Skin of body (tissue), 2 donors: ENCODE measurements around the gene TEC. TPM values are rescaled to one million over a fixed set of nuclear protein-coding genes. Genes with fewer than 3 reads are reported as not detected.
"Not testable (repeated sequence)": the region's sequence is repeated elsewhere in the genome, so short reads cannot be mapped to it uniquely, and the experiment has no call there.

Experiments used
- DNase-seq: peaks from one replicate; lab custom pipeline; 2025; lab: John Stamatoyannopoulos, UW
- total RNA-seq: library from RNA; depleted of rRNA; stranded (reverse); fragments of >200 nt; gene quantifications from one replicate; pipeline ENCODE4 v1.2.3, GENCODE V29; 2014

TEC gene
- total RNA-seq, 1 donor from 2014 or later: 5.5 TPM

GRCh38 chr4:48167538-48168263 is 101.9 kb downstream of the TEC start:
- no peak for DNase-seq

- DNase-seq: not testable (repeated sequence)
Measured at GRCh38 chr4:48164561-48164960, 105.1 kb downstream of the TEC start.

DNA sequence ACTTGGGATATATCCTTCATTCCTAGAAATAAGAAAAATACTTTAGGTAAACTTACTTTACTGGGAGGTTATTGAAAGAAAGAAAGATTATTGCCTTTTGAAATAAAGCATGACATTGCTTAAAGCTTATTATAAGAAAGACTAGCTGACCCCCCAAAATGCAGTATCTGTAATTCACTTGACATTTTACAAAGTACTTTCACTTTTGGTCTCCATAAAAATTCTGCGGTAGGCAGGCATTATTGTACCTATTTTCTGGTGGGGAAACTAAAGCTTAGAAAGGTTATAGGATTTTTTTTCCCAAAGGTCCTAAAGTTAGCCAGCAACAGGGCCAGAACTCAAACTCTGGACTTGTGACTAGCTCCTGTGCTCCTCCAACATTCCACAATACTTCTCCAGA is 105.9 kb downstream of the TEC start:
- no peak for DNase-seq

- no peak for DNase-seq
Measured at GRCh38 chr4:48162162-48162561, 107.5 kb downstream of the TEC start.

DNA sequence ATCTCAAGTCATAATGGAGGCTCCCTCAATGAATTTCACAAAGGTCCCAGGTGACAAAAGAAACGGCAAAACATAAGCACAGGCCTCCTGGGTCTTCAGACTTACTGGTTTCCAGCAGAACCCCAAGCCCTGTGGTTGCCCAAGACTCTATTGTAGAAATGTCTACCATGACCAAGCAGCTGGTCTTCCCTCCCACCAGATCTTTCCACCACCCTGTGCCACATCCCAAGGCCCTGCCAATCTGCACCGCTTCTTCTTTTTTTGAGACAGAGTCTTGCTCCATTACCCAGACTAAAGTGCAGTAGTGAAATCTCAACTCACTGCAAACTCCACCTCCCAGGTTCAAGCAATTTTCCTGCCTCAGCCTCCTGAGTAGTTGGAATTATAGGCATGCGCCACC is 112.4 kb downstream of the TEC start:
- DNase-seq: no peak

DNA sequence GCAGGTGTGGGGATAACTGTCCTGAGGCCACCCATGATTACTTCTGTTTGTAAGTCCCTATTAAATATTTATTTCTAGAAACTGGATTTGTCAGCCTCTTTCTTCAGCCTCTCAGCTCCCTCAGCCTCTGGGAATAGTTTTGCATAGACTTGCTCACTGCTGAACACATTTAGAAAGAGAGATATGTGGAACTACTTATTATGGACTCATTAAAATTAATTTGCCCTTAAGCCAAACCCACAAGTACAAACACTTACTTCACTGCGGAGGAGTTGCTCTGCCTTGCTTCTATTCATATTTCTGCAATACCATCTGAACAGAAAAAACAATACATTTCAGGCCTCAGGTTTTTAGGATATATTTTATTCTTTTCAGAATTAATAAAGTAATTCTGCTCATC is 113.2 kb downstream of the TEC start:
- no peak for DNase-seq

DNA sequence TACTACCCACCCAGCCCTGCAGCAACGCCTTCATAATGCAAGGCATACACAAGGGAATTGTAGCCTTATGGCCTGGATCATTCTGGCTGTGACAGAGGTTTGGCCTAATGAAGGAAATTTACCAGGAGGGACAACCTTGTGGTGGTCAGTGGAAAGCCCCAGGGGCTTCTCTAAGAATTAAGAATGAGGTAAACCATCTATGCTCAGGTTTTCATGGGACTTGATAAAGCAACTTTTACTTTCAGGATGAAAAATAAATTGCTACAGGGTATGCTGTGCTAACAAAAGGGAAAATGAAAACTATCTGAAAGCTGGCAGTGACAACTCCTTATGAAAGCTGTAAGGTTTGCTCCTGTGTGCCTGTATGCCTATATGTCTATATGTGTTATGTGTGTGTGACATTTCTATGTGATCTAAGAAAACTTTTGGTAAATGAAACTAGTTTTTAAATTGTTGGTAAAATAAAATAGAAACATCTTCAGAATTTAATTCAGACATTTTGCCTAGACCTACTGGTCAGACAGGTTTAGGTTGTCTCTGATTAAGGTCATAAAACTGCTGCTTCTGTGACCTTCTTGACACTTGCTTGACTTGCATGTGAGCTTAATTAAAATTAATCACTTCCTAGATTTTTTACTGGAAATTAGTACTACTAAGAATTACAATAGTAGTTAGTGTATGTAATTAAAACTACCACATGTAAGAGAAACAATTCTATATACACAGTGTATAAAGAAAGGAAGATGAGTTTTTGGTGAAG is 115.7 kb downstream of the TEC start:
- no peak for DNase-seq

- no peak for DNase-seq
Measured at GRCh38 chr4:48152259-48152658, 117.4 kb downstream of the TEC start.

DNA sequence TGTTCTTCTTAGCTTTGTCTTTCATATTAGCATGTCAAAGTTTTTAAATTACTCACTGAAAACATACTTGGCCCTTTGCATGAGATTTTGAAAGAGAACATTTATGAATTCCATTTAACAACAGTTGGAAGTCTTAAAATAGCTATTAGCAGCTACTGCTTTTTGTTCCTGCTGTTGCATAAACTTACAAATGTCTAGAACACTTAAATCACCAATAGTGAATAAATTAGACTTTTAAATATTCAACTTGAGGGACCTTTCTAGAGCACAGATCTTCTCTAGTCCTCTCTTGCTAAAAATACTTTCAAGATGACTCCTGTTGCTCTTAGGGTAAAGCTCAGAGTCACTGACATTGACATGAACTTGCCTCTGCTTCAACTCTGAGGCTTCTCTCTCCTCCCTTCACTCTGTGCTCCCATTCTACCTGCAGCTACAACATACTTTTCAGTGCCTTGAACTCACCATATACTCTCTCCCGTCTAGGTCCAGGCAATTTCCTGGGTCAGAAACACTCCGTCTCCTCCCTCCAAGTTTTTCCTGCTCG is 119.7 kb downstream of the TEC start:
- no peak for DNase-seq

- DNase-seq: no peak
Measured at GRCh38 chr4:48147621-48148020, 122.0 kb downstream of the TEC start.

GRCh38 chr4:48141048-48141447 is 128.6 kb downstream of the TEC start:
- peak; percentile 10 for DNase-seq

DNA sequence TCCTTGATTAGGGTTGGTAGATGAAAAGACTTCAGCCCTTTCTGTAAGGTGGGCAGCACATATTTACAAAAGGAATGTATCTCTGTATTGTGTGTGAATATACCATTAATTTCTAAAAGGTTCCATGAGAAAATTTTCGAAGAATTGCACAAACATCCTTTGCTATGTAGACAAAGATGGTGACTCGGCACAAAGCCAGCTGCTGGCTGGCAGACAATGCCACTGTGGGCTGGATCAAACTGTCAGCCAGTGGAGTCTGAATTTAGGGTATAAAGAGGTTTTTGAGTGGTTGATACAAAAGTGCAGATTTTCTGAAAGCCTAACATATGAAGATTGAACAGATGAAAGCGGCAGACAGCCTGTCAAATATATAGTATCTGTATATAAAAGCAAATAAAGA is 129.9 kb downstream of the TEC start:
- no peak for DNase-seq

DNA sequence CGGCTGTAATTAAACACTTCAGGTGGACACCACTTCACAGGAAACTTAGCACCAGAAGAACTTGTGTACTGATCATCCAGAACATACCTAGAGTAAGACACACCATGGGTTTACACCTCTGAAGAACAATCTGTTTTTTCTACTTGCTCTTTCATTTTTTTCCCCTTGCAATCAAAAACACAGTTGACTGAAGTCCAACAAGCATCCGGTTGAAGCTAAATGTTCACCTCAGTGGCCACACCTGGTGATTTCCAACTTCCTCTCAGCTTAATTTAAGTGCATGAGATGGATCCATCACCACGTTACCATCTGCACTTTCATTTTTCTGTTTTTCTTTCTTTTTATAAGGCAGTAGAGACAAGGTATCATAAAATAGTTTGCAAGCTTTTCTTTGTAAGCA is 130.7 kb downstream of the TEC start:
- no peak for DNase-seq

- no peak for DNase-seq
Measured at GRCh38 chr4:48138511-48138910, 131.1 kb downstream of the TEC start.

DNA sequence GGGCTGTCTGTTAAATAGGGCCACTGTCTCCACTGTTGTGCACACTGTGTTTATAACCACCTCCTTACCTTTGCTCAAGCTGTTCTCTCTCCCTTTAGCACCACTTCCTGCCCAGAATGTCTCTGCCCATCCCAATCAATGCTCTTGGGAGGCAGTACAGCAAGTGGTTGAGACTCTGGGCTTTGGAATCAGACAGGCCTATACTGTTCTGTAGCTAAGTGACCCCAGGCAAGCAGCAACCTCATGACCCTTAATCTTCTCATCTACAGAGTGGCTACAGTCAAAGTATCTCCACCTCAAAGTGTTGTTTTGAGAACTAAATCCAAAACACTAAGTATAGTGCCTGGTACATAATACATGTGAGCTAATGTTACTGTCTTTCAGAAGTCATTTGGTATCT is 131.8 kb downstream of the TEC start:
- no peak for DNase-seq

DNA sequence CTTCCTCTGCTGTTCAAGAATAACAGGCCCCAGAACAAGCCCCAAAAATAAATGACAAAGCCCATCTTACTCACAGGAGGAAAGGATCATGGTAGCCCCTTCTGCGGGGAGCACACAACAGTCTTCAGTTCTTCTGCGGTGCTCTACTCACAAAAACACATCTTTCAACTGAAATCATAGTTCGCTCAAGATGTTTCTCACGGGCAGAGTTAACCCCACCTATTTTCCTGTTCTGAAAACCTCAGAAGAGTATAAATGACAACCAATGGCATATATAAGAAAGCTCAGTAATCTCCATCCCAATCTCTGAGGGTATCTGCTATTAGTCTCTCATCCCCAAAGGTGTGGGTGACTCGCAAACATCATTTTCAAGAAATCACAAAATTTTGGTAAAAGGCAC is 135.6 kb downstream of the TEC start, which contains the start of gene TXK:
Gene TXK, minus strand, starts transcription at position 170 of the 400 bp plus-strand sequence. Its CDS starts 80 bp downstream, at position 90.
- no peak for DNase-seq

- no peak for DNase-seq
Measured at GRCh38 chr4:48133669-48134068, 136.0 kb downstream of the TEC start.

GRCh38 chr4:48131736-48132135 is 137.9 kb downstream of the TEC start:
- DNase-seq: no peak

- no peak for DNase-seq
Measured at GRCh38 chr4:48130100-48130499, 139.5 kb downstream of the TEC start.

DNA sequence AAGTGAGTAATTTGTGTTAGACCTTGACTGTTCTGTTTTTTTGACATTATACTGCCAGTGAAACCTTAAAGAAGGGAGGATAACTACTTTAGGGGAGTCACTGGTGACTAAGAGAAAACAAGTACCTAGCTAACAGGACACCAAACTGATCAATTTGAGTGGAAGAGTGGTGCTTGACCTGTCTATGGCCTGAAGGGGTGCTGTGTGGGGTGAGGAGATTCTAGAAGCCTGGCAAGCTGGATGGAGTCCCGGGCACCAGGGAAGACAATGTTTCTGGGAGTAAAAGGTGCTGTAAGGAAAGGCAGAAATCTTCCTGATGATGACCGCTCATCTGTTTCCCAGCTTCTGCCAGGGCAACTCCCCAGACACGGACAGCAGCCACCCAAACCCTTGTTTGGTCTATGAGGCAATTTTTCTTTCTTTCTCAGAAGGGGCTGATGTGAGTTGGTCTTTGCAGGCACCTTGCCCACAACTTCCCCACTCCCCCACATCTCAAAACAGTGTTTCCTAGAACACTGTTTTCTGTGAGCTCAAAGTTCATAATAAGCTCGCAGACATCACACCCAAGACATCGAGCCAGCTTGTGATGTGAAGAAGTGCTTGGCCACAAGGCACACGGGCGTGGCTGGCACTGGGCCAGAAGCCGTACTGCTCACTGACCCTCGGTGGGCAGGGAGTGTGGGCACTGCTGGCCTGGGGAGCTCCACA is 140.2 kb downstream of the TEC start:
- no peak for DNase-seq

- DNase-seq: peak; percentile 36
Measured at GRCh38 chr4:48127682-48128404, 141.8 kb downstream of the TEC start.
